HL-60 (cell line): ENCODE data around the gene ERAP2.

ENCODE experiments used
- CTCF ChIP-seq: IDR thresholded peaks from one replicate; pipeline ENCODE4 v1.5.1; 2011; ENCODE audit warnings: low read length, control low read depth, inconsistent platforms; ENCODE audit not compliant: insufficient read depth
- GABPA ChIP-seq: IDR thresholded peaks from 2 replicates; pipeline ENCODE4 v1.6.1; 2012; ENCODE audit warnings: low read depth
- POLR2AphosphoS5 ChIP-seq: IDR thresholded peaks from 2 replicates; pipeline ENCODE4 v1.6.1; 2012; ENCODE audit warnings: low read depth
- REST ChIP-seq: IDR thresholded peaks from 2 replicates; pipeline ENCODE4 v1.6.1; 2012; ENCODE audit warnings: low read depth; ENCODE audit not compliant: insufficient replicate concordance
- SPI1 ChIP-seq: IDR thresholded peaks from 2 replicates; pipeline ENCODE4 v1.6.1; 2012; ENCODE audit warnings: low read depth, mild to moderate bottlenecking, borderline replicate concordance

- TF ChIP-seq CTCF (no peak), GABPA (no peak), POLR2AphosphoS5 (no peak), SPI1 (no peak), REST (no peak)
These were observed 90.5 kb downstream of the ERAP2 start for GRCh38 chr5:96966801-96967200.
